ENCODE measurements around the gene PHKG2.

GRCh38 chr16:30775392-30776188 lies 27.4 kb downstream of the PHKG2 start:
- TF ChIP-seq CTCF (conservative IDR thresholded peaks at IDR 0.05) (no peak), ZFX (IDR thresholded peaks at IDR 0.05) (peak; percentile 87)
